Duodenal mucosa (tissue), 2 donors: ENCODE data around the gene ADARB1.

Experiments used
- H3K27ac ChIP-seq: one replicate; pipeline ENCODE4 v1.7.0; 2013; ENCODE audit warnings: low read depth, low read length
- H3K27me3 ChIP-seq, 2 donors: one replicate each; pipeline ENCODE4 v1.7.0; 2013; ENCODE audit warnings: low read length in 2 of 2, control low read depth in 1 of 2; ENCODE audit not compliant: insufficient read depth in 2 of 2, control insufficient read depth in 1 of 2
- H3K36me3 ChIP-seq, 2 donors: one replicate each; pipeline ENCODE4 v1.7.0; 2013; ENCODE audit warnings: low read length in 2 of 2, control low read depth in 1 of 2; ENCODE audit not compliant: insufficient read depth in 2 of 2, control insufficient read depth in 1 of 2
- H3K4me1 ChIP-seq, 2 donors: one replicate each; pipeline ENCODE4 v1.7.0; 2013; ENCODE audit warnings: low read length in 2 of 2, control low read depth in 1 of 2; ENCODE audit not compliant: insufficient read depth in 2 of 2, control insufficient read depth in 1 of 2
- H3K4me3 ChIP-seq, 2 donors: one replicate each; pipeline ENCODE4 v1.7.0; 2013; ENCODE audit warnings: low read length in 2 of 2, low read depth in 1 of 2
- H3K9ac ChIP-seq, 2 donors: one replicate each; pipeline ENCODE4 v1.7.0; 2013; ENCODE audit warnings: low read length in 2 of 2, low read depth in 1 of 2
- H3K9me3 ChIP-seq, 2 donors: one replicate each; pipeline ENCODE4 v1.7.0; 2013; ENCODE audit warnings: low read length in 2 of 2, control low read depth in 1 of 2; ENCODE audit not compliant: control insufficient read depth in 1 of 2

ADARB1 gene

DNA sequence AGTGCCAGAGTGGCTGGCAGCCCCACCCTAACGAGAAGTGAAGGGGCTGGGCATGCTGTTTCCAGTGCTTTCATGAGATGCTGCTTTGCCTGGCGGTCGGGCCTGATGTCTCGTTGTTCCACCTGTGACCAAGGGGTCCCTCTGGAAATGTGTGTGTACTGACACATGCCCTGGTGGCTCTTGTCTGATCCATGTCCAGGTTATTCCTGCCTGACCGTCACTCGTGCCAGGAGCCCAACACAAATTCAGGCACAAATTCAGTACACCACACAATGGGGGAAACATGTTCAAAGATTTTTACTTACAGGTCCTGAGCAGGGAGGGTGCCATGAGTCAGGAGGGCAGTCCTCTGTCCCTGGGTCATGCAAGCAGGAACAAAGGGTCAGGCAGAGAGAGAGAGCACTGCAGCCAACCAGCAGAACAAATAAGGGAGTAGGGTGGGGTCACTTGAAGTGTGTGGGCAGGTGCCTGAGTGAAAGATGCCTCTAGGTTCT is 76.3 kb downstream of the ADARB1 start:
- Histone ChIP-seq H3K4me3 (no peak overlapping the region), H3K9ac (no peak overlapping the region), H3K9me3 (no peaks in the 10 kb centered on the region), H3K4me1 (peaks cover 0 to 13% of the 10 kb centered on the region in 2 donors), H3K27ac (no peak overlapping the region), H3K27me3 (no peaks in the 10 kb centered on the region), H3K36me3 (no peaks in the 10 kb centered on the region)

- Histone ChIP-seq H3K36me3 (no peaks in the 10 kb centered on the region), H3K9me3 (no peaks in the 10 kb centered on the region), H3K4me1 (peaks cover 0 to 13% of the 10 kb centered on the region in 2 donors), H3K9ac (peak overlapping the region in 1 of 2 donors; percentile 27), H3K27me3 (no peaks in the 10 kb centered on the region), H3K4me3 (no peak overlapping the region), H3K27ac (no peak overlapping the region)
These were observed 77.2 kb downstream of the ADARB1 start for GRCh38 chr21:45151445-45152160.

DNA sequence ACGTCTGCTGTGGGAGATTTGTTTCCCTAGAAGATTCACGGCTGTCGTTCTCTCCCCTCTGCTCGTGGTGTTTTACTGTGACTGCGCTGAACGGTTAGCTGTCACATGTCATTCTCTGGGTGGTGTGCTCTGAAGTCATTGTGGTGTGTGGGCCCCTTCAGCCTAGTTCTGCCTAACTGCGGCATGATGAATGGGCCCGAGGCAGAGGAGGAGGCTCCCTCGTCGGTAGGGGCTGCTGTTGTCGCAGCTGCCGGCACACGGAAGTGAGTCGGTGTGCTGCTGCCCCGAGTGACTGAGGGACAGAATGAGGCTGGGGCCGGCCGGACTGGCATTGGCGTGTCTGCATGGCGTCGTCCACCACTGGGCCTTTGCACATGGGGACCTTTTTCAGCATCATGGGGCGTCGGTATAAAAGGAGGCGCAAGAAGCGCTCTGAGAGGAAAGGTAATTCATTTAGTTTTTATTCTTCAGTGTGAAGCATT is 77.9 kb downstream of the ADARB1 start:
- peaks cover 0 to 13% of the 10 kb centered on the region in 2 donors for H3K4me1 ChIP-seq
- peak overlapping the region in 1 of 2 donors; percentile 27 for H3K9ac ChIP-seq
- H3K27ac ChIP-seq = no peak overlapping the region
- no peaks in the 10 kb centered on the region for H3K27me3 ChIP-seq
- H3K9me3 ChIP-seq = no peaks in the 10 kb centered on the region
- H3K4me3 ChIP-seq = peak overlapping the region in 1 of 2 donors; percentile 29
- H3K36me3 ChIP-seq = no peaks in the 10 kb centered on the region

- Histone ChIP-seq H3K9ac (no peak overlapping the region), H3K4me1 (peaks cover 0 to 13% of the 10 kb centered on the region in 2 donors), H3K9me3 (no peaks in the 10 kb centered on the region), H3K36me3 (no peaks in the 10 kb centered on the region), H3K27ac (no peak overlapping the region), H3K4me3 (no peak overlapping the region), H3K27me3 (no peaks in the 10 kb centered on the region)
These were observed 79.3 kb downstream of the ADARB1 start for GRCh38 chr21:45153358-45154318.

- Histone ChIP-seq H3K9ac (no peak overlapping the region), H3K27me3 (no peaks in the 10 kb centered on the region), H3K4me3 (no peak overlapping the region), H3K27ac (no peak overlapping the region), H3K4me1 (peaks cover 0 to 13% of the 10 kb centered on the region in 2 donors), H3K9me3 (no peaks in the 10 kb centered on the region), H3K36me3 (no peaks in the 10 kb centered on the region)
These were observed 80.4 kb downstream of the ADARB1 start for GRCh38 chr21:45154511-45155508.

DNA sequence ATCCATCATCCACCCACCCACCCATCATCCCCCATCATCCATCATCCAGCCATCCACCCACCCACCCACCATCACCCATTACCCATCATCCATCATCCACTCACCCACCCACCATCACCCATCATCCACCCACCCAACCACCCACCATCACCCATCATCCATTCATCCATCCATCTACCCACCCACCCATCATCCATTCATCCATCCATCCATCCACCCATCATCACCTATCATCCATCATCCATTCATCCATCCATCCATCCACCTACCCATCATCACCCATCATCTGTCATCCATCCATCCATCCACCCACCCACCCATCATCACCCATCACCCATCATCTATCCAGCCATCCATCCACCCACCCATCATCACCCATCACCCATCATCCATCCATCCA is 81.5 kb downstream of the ADARB1 start:
- peaks cover 0 to 13% of the 10 kb centered on the region in 2 donors for H3K4me1 ChIP-seq
- no peak overlapping the region for H3K4me3 ChIP-seq
- H3K9me3 ChIP-seq = no peaks in the 10 kb centered on the region
- no peaks in the 10 kb centered on the region for H3K27me3 ChIP-seq
- H3K27ac ChIP-seq = no peak overlapping the region
- no peak overlapping the region for H3K9ac ChIP-seq
- H3K36me3 ChIP-seq = no peaks in the 10 kb centered on the region

DNA sequence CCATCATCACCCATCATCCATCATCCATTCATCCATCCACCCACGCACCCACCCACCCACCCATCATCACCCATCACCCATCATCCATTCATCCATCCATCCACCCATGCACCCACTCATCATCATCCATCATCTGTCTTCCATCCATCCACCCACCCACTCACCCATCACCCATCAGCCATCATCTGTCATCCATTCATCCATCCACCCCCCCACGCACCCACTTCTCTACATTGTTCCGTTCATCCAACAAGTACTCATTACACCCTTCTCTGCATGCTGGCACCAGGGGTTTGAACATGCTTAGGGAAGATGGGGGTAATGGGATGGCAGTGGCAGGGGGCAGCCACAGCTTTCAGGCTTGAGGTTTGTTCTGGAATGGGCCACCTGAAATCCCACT is 82.1 kb downstream of the ADARB1 start:
- Histone ChIP-seq H3K27me3 (no peaks in the 10 kb centered on the region), H3K4me3 (no peak overlapping the region), H3K4me1 (peaks cover 0 to 12% of the 10 kb centered on the region in 2 donors), H3K9me3 (no peaks in the 10 kb centered on the region), H3K36me3 (no peaks in the 10 kb centered on the region), H3K27ac (no peak overlapping the region), H3K9ac (no peak overlapping the region)

DNA sequence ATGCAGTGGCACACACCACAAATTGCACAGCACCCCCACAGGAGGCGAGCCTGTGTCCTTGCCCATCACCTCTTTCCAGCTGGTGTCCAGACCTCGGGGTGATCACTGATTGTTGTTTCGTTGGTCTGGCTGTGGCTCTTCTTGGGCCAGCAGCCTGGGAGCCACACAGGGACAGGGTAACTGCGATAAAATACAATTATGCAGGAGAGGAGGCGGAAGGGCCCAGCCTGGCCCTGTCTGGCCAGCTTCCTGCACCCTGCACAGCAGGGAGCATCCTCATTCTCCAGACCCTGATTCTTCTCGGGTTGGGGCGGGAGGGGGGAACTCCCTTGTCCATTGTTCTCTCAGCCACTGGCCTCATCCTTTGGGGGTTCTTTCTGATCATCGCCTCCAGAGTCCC is 83.6 kb downstream of the ADARB1 start:
- Histone ChIP-seq H3K4me1 (no peaks in the 10 kb centered on the region), H3K4me3 (no peak overlapping the region), H3K9ac (no peak overlapping the region), H3K9me3 (no peaks in the 10 kb centered on the region), H3K27me3 (no peaks in the 10 kb centered on the region), H3K27ac (no peak overlapping the region), H3K36me3 (no peaks in the 10 kb centered on the region)

- H3K9ac ChIP-seq = no peak overlapping the region
- H3K27ac ChIP-seq = no peak overlapping the region
- no peaks in the 10 kb centered on the region for H3K4me1 ChIP-seq
- H3K4me3 ChIP-seq = no peak overlapping the region
- H3K9me3 ChIP-seq = no peaks in the 10 kb centered on the region
- no peaks in the 10 kb centered on the region for H3K27me3 ChIP-seq
- H3K36me3 ChIP-seq = no peaks in the 10 kb centered on the region
These were observed 84.4 kb downstream of the ADARB1 start for GRCh38 chr21:45158491-45159423.
